Adrenal gland (tissue), 5 donors: Measurements from ENCODE around the gene ABCC3.

Experiments
- POLR2A ChIP-seq, 2 donors: fragments of 450-650 bp; IDR thresholded peaks; one replicate each; pipeline ENCODE4 v1.6.1; 2017; ENCODE audit warnings: antibody characterized with exemption in 2 of 2, mild to moderate bottlenecking in 2 of 2, moderate library complexity in 1 of 2
- TF ChIP-seq, protein P1 (sequence below), 6 experiments: fragments of 450-650 bp in 4 of 6; fragments of 200-600 bp in 2 of 6; sonication (generic) in 1 of 6; IDR thresholded peaks; 1 replicate in 5 of 6; 2 replicates in 1 of 6; pipeline versions ENCODE4 v1.5.1 to v1.8.0; 2016 to 2021; ENCODE audit warnings: antibody characterized with exemption in 6 of 6, mild to moderate bottlenecking in 2 of 6, moderate library complexity in 1 of 6
- donor health status: DM: no; HTN: no; CAD: no.

GRCh38 chr17:50703162-50703561 lies 68.5 kb downstream of the ABCC3 start:
- TF ChIP-seq POLR2A (IDR thresholded peaks at IDR 0.05), result no peak
- TF ChIP-seq, protein P1, sequence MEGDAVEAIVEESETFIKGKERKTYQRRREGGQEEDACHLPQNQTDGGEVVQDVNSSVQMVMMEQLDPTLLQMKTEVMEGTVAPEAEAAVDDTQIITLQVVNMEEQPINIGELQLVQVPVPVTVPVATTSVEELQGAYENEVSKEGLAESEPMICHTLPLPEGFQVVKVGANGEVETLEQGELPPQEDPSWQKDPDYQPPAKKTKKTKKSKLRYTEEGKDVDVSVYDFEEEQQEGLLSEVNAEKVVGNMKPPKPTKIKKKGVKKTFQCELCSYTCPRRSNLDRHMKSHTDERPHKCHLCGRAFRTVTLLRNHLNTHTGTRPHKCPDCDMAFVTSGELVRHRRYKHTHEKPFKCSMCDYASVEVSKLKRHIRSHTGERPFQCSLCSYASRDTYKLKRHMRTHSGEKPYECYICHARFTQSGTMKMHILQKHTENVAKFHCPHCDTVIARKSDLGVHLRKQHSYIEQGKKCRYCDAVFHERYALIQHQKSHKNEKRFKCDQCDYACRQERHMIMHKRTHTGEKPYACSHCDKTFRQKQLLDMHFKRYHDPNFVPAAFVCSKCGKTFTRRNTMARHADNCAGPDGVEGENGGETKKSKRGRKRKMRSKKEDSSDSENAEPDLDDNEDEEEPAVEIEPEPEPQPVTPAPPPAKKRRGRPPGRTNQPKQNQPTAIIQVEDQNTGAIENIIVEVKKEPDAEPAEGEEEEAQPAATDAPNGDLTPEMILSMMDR (IDR thresholded peaks at IDR 0.05), result no peak
